ENCODE data around the gene FARSA.

FARSA gene

DNA sequence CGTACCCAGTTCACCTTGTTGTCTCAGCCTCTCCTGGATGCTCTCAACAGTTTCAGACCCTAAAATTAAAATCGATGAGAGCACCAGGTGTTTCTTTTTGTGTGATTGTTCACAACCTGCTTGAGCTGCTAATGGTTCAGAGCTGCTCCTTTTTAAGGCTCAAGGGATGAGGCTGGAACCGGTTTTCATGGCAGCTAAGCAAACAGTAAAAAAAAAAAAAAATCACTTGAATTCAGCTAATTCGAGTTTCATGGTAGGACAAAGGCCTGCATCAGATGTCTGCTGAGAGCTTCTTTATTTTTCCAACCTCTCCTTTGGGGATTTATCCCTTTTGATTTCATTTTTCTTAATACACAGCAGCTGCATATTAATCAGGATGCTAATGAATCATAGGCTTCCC lies 20.9 kb downstream of the FARSA start:
- no peak overlapping the region for H3K9ac ChIP-seq (ENCODE audit: low read length)
- TF ChIP-seq, protein P1, sequence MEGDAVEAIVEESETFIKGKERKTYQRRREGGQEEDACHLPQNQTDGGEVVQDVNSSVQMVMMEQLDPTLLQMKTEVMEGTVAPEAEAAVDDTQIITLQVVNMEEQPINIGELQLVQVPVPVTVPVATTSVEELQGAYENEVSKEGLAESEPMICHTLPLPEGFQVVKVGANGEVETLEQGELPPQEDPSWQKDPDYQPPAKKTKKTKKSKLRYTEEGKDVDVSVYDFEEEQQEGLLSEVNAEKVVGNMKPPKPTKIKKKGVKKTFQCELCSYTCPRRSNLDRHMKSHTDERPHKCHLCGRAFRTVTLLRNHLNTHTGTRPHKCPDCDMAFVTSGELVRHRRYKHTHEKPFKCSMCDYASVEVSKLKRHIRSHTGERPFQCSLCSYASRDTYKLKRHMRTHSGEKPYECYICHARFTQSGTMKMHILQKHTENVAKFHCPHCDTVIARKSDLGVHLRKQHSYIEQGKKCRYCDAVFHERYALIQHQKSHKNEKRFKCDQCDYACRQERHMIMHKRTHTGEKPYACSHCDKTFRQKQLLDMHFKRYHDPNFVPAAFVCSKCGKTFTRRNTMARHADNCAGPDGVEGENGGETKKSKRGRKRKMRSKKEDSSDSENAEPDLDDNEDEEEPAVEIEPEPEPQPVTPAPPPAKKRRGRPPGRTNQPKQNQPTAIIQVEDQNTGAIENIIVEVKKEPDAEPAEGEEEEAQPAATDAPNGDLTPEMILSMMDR (IDR thresholded peaks at IDR 0.05; ENCODE audit: low read depth, low read length) = no peak
- no peak for TF ChIP-seq EZH2phosphoT487 (IDR thresholded peaks at IDR 0.05; ENCODE audit: low read depth)
- H4K20me1 ChIP-seq (ENCODE audit: insufficient read depth, low read length) = no peaks in the 10 kb centered on the region
- no peak overlapping the region for H3K4me2 ChIP-seq (ENCODE audit: low read length)
- peaks cover 5% of the 10 kb centered on the region; the same call in 1 of the 2 replicates for H3K4me1 ChIP-seq (ENCODE audit: low read length)
- H3K79me2 ChIP-seq (ENCODE audit: low read length) = no peaks in the 10 kb centered on the region
- no peak overlapping the region for H3K4me3 ChIP-seq (ENCODE audit: low read length)
- H3K9me3 ChIP-seq (ENCODE audit: insufficient read depth, low read length) = no peaks in the 10 kb centered on the region
- H3K27ac ChIP-seq (ENCODE audit: low read length) = no peak overlapping the region
- H2AFZ ChIP-seq (ENCODE audit: low read depth, low read length) = no peak overlapping the region
- H3K36me3 ChIP-seq (replicated peaks; ENCODE audit: low read depth, low read length) = no peaks in the 10 kb centered on the region
- H3K27me3 ChIP-seq (ENCODE audit: low read depth, low read length) = no peaks in the 10 kb centered on the region

DNA sequence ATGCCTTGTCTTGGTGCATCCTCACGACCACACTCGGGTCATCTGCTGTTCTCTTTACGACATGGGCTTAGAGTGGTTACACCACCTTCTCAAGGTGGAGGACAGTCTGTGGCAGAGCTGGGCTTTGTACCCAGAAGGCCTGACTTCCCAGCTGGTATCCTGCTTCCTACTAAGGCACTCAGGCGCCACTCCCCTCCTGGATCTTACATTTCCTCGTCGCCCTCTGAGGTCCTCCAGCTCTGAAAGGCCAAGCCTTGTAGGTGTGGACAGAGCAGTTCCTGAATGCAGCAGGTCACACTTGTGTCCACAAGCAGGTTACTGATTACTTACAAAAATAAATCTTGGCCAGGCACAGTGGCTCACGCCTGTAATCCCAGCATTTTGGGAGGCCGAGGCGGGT lies 26.3 kb downstream of the FARSA start:
- no peak overlapping the region for H3K9ac ChIP-seq (ENCODE audit: low read length)
- H3K4me1 ChIP-seq (ENCODE audit: low read length) = no peaks in the 10 kb centered on the region
- H3K36me3 ChIP-seq (replicated peaks; ENCODE audit: low read depth, low read length) = peaks cover 10% of the 10 kb centered on the region

DNA sequence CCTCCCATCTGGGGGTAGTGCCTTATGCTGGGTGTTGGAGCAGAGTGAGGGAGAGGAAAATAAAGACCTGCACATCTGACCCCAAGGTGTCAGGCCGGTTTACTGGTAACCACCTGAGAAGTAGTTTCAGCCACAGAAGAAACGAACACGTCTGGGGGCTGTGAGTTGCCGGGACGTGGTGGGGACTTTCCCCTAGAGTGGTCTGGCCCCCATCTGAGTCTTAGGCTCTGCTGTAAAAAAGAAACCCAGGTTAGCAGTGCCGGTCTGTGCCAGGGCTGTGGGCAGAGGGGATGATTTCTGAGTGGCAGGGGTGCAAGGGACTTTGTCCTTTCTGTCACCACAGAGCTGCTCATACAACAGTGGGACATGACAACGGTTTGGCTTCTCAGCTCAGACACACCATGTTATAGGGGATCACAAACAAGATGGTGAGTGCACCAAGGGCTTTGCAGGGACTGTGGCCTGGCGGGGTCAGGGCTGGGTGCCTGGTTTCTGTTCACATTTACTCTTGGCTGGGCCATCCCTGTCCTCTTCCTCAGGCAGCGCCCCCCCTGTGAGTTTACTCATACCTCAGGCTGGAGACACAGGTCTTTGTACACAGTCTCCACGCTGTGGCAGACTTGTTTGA lies 33.5 kb downstream of the FARSA start:
- H3K36me3 ChIP-seq (replicated peaks; ENCODE audit: low read depth, low read length) = peaks cover 31% of the 10 kb centered on the region
- peak overlapping the region; percentile 84 for H3K9ac ChIP-seq (ENCODE audit: low read length)
- H3K79me2 ChIP-seq (ENCODE audit: low read length) = peaks cover 3% of the 10 kb centered on the region; the same call in 1 of the 2 replicates
- peak overlapping the region; percentile 95 for H3K27ac ChIP-seq (ENCODE audit: low read length)
- TF ChIP-seq, protein P1 (IDR thresholded peaks at IDR 0.05; ENCODE audit: low read depth, low read length) = peak; percentile 54
- no peak for TF ChIP-seq EZH2phosphoT487 (IDR thresholded peaks at IDR 0.05; ENCODE audit: low read depth)
- H2AFZ ChIP-seq (ENCODE audit: low read depth, low read length) = no peak overlapping the region
- peak overlapping the region; percentile 63 for H3K4me3 ChIP-seq (ENCODE audit: low read length)
- no peaks in the 10 kb centered on the region for H3K27me3 ChIP-seq (ENCODE audit: low read depth, low read length)
- H3K4me2 ChIP-seq (ENCODE audit: low read length) = peak overlapping the region; percentile 74
- no peaks in the 10 kb centered on the region for H4K20me1 ChIP-seq (ENCODE audit: insufficient read depth, low read length)
- H3K9me3 ChIP-seq (ENCODE audit: insufficient read depth, low read length) = no peaks in the 10 kb centered on the region
- peaks cover 35% of the 10 kb centered on the region for H3K4me1 ChIP-seq (ENCODE audit: low read length)

More for the DNA sequence above, 26.3 kb downstream of the FARSA start:
- Histone ChIP-seq H4K20me1 (ENCODE audit: insufficient read depth, low read length) (no peaks in the 10 kb centered on the region), H2AFZ (ENCODE audit: low read depth, low read length) (no peak overlapping the region), H3K9me3 (ENCODE audit: insufficient read depth, low read length) (no peaks in the 10 kb centered on the region), H3K4me2 (ENCODE audit: low read length) (no peak overlapping the region), H3K27me3 (ENCODE audit: low read depth, low read length) (no peaks in the 10 kb centered on the region), H3K27ac (ENCODE audit: low read length) (no peak overlapping the region), H3K79me2 (ENCODE audit: low read length) (no peaks in the 10 kb centered on the region), H3K4me3 (ENCODE audit: low read length) (no peak overlapping the region)
- TF ChIP-seq, protein P1 (IDR thresholded peaks at IDR 0.05; ENCODE audit: low read depth, low read length) = no peak
- no peak for TF ChIP-seq EZH2phosphoT487 (IDR thresholded peaks at IDR 0.05; ENCODE audit: low read depth)

DNA sequence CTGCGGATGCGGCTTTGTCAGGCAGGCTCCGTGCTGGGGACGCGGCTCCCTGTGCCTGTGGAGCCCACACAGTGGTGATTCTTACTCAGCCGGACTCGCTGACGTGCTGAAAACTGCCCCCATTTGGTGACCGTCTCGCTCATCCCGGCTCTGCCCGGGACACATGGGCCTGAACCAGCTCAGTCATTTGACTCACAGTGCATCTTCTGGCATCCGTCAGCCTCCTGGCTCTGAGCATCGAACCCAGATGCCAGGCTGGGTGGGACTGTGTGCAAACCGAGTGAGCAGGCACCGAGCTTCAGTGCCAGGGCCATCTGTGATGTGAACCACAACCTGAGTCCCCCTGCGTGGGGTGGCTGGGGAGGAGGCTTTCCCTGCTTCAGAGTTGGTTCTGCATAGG lies 37.1 kb downstream of the FARSA start:
- peaks cover 37% of the 10 kb centered on the region for H3K36me3 ChIP-seq (replicated peaks; ENCODE audit: low read depth, low read length)
- H3K9ac ChIP-seq (ENCODE audit: low read length) = no peak overlapping the region
- H3K27me3 ChIP-seq (ENCODE audit: low read depth, low read length) = no peaks in the 10 kb centered on the region
- TF ChIP-seq, protein P1 (IDR thresholded peaks at IDR 0.05; ENCODE audit: low read depth, low read length) = no peak
- TF ChIP-seq EZH2phosphoT487 (IDR thresholded peaks at IDR 0.05; ENCODE audit: low read depth) = no peak
- no peaks in the 10 kb centered on the region for H3K9me3 ChIP-seq (ENCODE audit: insufficient read depth, low read length)
- H3K4me2 ChIP-seq (ENCODE audit: low read length) = no peak overlapping the region
- H3K4me3 ChIP-seq (ENCODE audit: low read length) = no peak overlapping the region
- peaks cover 40% of the 10 kb centered on the region for H3K4me1 ChIP-seq (ENCODE audit: low read length)
- H3K27ac ChIP-seq (ENCODE audit: low read length) = no peak overlapping the region
- H2AFZ ChIP-seq (ENCODE audit: low read depth, low read length) = no peak overlapping the region
- no peaks in the 10 kb centered on the region; the same call in 1 of the 2 replicates for H4K20me1 ChIP-seq (ENCODE audit: insufficient read depth, low read length)
- H3K79me2 ChIP-seq (ENCODE audit: low read length) = peaks cover 17% of the 10 kb centered on the region
